NCI-H2107 treated with DMSO at 0.1 percent for 48 hours (cell line): ENCODE measurements around the gene ZNF283.
A peak's percentile ranks its signal among the peaks of the same experiment; 100 is the strongest.

ENCODE experiments used
- DNase-seq: peaks from one replicate; lab custom pipeline; 2025; ENCODE audit not compliant: unreplicated experiment; lab: John Stamatoyannopoulos, UW

ZNF283 gene

DNA sequence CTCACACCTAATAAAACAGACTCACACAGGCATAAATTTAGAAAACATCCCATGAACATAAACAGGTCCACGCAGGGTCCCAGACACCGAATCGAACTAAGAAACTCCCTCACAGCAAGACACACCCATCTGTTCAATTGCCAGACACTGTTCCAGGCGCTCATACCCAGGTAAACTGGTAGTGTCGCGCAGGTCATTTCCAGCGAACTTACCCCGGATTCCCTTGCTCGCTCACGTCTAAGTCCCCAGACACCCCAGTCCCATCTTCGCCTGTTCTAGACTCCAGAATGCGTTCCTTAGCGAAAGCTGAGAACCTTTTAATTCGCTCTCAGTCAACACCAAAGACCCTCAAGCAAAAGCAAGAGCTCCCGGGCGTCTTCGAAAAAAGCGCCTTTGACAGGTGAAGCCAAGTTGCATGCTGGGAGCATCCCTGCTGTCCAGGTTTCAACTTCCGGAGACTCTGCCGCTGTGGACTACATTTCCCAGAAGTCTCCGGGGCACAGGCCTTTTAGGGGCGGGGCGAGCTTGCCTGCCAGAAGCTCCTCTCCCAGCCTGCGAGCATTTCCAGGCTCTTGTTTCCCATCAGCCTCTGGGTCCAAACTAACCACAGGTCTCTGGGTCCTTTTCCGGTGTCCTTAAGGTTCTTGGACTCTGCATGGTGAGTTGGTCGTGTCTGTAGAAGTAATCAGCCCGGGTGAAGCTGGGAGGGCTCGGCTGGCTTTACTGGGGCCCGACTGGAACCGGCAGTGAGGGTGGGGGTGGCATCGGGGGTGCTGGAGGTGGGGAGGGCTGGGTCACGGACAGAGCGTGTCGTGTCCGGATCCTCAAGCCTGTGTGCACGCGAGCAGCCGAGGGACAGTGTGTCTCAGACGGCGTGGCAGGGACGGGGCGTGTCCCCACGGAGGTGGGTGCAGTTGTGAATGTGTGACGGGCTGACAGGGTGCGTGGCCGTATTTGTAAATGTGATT, at the start of gene ZNF283:
Gene ZNF283 (plus strand): TSS at position 535 of the 968 bp plus-strand sequence. CDS start 6,184 bp downstream, outside the sequence.
- peak; percentile 43 for DNase-seq

DNA sequence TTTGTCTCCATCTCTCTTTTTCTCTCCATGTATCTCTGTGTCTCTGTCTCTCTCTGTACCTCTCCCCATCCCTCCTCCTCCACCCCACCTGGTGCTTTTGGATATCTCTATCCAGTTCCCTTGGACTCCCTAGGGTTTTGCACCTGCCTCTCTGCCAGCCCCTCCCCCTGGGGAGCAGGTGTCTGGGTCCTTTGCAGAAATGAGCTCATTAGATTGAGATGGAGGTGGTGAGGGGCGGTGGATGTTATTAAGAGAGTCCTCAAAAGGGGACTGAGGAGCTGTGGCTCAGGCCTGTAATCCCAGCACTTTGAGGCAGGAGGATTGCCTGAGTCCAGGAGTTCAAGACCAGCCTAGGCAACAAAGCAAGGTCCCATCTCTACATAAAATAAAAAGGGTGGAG, 48.5 kb upstream of the ZNF283 start:
- peak; percentile 95 for DNase-seq

DNA sequence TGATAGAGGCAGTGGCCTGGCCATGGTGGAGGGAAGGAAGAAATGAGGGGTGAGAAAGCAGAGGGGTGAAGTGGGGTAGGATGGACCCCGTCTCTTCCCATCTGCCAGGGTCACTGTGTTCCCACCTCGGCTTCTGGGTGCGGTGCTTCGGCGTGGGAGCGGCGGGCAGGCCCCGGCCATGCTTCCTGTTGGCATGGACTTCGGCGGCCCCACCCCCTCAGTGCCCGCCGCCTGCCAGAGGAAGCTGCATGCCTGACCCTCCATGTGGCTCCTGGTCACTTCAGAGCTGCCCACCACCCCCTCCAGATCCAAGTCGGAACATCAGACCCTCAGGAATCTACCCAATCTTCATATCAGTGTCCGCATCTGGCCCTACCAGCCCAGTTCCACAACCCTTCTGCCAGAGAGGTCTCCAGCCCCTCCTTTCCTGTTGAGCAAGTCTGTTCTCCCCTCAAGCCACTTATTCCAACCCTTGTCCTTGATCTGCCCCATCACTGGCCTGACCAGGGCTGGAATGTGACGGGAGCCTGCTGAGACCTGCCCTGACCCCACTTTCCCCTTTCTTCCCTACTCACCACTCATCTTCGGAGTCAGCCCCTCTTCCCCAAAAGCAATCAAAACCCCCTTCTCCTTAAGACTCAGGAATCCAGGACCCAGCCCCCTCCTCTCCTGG, 47.8 kb upstream of the ZNF283 start:
- no peak for DNase-seq

DNA sequence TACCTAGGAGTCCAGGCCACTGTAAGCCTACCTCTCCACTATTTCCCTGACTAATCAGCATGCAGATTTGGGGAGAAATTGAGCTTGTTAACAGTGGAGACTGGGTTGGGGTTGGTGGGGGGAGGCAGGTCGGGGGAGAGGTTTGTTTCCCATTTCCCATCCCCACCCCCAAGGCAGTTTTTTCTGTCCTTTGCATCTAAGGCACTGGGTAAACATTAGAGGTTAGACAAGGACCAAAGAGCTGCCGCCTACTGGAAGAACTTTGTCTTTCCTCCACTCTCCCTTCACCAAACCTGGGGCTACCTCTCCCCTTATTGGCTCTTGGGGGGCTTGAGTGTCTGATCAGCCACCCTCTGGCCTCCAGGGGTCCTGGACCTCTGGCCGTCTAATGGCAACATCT, 47.3 kb upstream of the ZNF283 start:
- DNase-seq, result peak; percentile 64

DNA sequence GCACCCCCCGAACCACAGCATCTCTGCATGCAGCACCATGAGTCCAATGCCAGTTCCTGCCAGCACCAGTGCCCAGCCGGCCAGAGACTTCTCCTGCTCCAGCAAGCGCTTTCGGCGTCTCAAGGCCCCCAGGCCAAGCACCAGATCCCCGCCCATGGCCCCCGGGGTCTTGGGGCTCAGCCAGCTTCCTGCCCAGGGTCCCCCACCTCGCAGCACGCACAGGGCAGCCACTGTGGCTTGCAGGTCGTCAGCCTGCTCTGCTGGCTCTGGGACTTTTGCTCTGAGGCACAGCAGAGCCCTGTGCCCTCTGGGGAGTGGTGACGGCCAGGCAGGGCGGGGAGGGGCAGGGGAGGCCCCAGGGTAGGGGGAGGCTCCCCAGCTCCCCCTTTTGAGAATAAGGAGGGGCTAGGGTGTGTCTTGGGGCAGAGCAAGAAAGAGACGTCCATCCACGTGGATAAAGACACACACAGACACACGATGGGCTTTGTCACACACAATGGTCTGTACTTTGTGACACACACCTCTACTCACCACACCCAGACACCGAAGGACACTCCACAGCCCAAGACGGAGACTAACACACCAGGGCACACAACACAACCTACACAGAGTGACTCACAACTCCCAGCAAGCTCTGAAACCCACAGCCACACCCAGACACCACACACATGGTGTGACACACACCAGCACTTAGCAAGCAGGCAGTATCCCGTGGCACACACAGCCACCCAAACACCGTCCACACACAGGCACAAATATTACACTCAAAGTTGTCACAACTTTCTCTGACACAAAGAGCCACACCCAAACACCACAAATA, 46.2 kb upstream of the ZNF283 start, which contains the start of gene KCNN4:
Gene KCNN4 (minus strand): TSS at position 268 of the 820 bp plus-strand sequence. CDS start 112 bp downstream, at position 156.
- DNase-seq, result no peak

DNA sequence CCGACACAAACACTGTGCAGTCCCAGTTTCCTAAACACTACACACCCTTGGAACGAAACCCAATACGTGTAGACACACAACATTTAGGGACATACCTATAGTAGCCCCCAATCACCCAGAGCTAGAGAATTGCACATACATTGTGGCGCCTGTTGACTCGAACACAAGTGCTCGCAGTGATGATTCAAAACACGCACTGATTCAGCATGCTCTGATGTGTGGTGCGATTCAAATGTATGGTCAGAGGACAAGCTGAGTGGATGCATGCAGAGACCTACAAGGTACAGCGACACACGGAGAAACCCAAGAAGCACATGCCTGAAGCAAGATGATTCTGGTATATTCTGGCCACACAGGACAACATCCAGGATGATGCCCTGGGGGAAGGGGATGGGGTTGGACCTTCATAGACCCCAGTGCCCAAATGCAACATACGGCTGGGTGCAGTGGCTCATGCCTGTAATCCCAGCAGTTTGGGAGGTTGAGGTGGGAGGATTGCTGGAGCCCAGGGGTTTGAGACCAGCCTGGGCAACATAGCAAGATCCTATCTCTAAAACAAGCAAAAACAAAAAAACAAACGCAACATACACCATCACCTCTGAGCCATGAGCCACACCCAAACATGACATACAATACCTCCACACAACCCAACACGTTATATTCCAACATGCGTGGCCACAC, 45.4 kb upstream of the ZNF283 start:
- DNase-seq, result no peak

DNA sequence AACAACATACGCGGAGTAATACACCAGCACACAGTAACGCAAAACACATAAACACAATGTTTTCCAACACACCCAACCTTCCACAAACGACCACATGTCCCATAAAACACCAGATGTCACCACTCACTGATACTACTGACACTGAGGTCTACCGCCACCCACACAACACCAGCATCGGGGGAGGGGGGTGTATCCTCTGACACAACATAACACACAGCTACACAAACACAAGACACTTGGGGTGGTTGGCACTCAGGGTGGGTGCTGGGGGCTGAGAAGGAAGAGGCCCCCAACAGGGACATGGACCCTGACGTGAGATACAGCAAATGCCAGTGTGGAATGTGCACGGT, 44.8 kb upstream of the ZNF283 start:
- no peak for DNase-seq

DNA sequence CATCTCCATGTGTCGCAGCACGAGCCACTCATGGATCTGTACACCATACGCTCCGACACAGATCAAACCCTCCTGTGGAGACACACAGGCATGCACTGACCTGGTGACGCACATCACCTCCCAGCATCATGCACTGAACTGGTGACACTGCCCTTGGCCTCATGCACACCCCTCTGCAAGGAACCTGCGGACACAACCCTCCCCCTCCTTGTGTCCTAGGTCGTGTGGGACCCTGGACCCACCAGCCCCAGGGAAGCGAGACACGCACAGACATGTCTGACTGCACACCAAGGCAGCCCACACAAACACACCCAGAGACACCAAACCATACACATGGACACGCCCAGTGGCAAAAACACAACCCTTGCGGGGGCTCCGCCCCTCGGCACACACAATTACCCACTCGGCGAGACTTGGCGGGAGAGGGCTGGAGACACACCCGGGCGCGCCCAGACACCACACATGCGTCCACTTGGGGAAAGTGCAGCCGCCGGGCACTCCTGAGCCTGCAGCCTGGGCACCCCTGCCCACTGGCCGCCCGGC, 44.4 kb upstream of the ZNF283 start:
- DNase-seq, result no peak

DNA sequence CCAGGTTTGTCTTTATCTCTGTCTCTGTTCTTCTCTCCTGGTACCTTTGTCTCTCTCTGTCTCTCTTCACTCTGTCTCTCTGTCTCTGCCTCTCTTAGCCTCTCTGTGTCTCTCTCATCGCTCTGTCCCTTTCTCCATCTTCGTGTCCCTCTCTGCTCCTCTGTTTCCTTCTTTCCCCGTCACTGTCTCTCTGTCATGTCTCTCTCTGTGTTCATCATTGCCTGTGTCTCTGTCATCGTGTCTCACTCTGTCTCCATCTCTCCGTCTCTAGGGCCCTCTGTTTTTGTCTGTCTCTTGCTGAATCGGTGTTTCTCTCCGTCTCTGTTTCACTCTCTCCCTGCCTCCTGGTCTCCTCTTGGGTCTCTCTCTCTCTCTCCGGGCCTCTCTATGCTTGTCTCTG, 43.5 kb upstream of the ZNF283 start:
- DNase-seq, result no peak

DNA sequence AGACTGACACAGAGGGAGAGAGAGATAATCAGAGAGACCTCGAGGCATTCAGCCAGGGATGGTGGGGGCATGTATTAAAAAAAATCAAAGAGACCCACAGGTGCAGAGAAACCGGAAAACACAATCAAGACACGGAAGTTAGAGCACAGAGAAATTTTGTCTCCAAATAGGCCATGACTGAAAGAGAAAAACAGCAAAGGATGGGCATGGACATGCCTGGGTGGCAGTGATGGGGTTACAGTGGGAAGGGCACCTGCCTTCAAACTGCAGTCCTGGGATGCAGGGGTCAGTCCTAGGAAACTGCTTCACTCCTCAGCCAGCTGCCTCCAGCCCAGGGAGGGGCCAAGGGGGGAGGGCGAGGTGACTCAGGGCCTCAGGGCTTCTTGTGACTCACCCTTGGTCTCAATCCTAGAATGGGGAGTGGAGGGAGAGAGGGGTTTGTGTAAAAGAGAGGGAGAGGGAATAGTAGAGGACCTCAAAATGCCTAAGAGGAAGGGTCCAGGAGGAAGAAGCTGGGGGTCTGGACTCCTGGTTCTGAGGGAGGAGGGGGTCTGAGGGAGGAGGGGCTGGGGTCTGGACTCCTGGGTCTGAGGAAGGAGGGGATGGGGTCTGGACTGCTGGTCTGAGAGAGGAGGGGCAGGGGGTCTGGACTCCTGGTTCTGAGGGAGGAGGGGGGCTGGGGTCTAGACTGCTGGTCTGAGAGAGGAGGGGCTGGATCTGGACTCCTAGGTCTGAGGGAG, 42.7 kb upstream of the ZNF283 start:
- DNase-seq, result no peak

DNA sequence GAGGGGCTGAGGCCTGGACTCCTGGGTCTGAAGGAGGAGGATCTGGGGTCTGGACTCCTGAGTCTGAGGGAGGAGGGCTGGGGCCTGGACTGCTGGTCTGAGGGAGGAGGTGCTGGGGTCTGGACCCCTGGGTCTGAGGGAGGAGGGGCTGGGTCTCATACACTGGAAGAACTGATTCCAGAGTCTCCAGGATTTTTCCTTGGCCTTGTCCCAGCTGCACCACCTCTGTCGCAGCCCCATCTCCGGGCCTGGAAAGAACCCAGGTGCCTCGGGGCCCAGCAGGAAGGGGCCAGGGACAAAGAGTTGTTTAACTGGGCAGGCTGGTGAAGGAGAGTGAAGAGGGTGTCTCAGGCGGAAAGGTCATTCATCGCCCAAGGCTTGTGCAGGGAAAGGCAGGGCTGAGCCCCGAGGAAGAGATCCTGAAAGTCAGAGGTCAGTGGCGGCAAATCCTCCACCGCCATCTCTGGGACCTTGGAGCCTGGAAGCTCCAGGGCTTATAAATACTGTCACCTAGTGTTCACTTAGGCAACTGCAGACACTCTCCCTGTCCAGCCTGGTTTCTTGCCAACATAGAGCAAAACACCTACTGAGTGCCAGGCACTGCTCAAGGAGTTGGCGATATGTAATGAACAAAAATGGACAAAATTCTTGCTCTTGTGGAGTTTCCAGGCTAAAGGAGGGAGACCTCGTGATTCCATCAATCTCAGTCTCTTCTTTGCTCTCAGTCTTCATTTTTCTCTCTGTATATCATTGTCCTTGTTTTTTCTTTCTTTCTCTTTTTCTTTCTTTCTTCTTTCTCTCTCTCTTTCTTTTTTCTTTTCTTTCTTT, 41.9 kb upstream of the ZNF283 start:
- peak; percentile 75 for DNase-seq

DNA sequence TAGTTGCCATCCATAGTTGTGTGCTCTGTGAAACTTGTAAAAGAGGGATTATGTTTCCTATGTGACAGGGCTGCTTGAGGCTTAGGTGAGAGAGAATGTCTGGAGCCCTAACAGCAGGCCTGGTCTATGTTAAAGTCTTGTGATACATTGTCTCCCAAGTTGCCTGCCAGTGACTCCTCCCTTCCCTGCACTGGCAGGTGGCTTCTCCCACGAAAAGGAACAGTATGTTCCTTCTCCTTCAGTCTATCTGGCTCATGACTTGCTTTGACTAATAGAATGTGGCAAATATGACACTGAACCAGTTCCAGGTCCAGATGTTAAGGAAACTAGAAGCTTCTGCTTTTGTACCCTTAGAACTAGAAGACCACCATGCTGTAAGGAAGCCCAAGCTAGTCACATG, 40.5 kb upstream of the ZNF283 start:
- no peak for DNase-seq

DNA sequence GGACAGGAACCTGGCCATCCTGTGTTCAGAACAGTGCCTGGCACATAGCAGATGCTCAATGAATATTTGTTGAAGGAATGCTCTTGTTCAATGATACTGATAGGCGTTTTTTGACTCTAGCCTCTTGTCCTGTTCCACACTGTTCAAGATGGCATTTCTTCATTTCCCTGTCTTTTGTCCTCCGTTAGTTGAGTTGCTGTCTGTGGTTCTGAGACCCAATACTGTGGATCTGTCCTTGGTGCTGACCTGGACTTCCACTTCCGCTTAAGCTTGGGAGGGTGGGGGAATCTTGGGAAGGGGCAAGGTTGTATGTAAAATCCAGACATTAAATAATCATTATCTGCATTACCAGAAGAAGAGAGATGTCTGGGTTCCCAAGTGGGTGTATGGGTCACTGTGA, 38.1 kb upstream of the ZNF283 start:
- DNase-seq, result no peak

DNA sequence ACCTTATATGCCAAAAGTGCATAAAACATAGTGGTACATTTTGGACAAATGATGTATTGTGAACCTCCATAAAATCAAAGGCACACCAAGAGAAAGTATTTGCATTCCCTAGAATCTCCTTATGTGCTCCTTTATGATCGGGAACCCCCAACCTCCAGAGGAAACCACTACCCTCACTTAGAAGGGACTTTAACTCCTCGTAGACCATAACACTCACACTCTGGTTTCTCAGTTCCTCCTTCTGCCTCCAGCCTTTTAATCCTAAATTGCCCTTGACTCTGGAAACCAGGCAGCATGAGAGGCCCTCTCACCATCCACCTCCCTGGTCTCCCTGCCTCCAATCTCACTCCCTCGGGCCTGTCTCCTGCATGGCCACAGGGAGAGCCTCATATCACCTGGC, 36.5 kb upstream of the ZNF283 start:
- no peak for DNase-seq

DNA sequence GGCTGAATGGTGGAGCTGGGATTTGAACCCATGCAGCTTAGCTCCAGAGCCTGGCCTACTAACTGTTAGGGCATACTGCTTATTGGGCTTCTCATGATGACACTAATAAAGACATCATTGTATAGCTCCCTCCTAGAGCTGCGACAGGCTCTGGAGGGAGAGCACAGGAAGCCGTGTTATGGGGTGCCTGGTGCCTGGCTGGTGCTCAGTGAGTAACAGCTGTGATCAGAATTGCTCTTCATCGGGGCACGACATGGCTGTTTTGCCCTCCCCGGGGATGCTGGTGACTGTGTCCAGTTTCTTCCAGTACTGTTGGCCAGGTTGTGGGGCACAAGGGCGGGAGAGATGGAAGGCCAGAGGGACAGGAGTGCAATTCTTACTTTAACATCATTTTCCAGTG, 30.0 kb upstream of the ZNF283 start:
- no peak for DNase-seq

DNA sequence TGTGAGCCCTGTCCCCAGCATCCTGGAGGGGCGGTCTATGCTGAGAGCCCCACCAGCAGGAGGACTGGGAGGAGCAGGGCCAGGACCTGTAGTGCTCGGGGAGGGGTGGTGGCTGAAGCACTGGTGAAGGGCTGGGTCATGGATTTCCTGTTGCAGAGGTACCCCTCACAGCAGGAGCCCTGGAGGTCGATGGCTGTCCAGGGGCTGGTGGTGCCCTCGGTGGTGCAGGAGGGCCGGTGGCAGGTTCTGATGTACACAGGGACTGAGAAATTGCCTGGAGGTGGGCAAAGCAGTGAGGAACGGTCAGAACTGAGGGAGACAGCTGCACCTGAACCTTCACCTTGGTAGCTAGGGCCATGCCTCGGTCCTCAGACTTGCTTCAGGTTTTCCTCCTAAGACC, 29.6 kb upstream of the ZNF283 start:
- DNase-seq, result no peak

DNA sequence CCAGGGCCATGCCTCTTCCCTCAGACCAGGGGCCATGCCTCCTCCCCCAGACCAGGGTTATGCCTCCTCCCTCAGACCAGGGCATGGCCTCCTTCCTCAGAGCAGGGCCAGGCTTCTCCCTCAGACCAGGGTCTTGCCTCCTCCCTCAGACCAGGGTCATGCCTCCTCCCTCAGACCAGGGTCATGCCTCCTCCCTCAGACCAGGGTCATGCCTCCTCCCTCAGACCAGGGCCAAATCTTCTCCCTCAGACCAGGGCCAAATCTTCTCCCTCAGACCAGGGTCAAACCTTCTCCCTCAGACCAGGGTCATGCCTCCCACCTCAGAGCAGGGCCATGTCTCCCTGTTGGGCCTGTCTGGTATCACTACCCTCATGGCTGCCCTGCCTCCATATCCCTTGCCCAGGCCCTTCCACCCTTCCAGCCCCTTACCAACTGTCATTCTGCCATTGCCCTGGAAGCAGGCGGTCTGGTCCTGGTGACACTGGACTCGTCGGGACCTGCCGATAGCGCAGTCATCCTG, 29.0 kb upstream of the ZNF283 start:
- DNase-seq, result no peak

DNA sequence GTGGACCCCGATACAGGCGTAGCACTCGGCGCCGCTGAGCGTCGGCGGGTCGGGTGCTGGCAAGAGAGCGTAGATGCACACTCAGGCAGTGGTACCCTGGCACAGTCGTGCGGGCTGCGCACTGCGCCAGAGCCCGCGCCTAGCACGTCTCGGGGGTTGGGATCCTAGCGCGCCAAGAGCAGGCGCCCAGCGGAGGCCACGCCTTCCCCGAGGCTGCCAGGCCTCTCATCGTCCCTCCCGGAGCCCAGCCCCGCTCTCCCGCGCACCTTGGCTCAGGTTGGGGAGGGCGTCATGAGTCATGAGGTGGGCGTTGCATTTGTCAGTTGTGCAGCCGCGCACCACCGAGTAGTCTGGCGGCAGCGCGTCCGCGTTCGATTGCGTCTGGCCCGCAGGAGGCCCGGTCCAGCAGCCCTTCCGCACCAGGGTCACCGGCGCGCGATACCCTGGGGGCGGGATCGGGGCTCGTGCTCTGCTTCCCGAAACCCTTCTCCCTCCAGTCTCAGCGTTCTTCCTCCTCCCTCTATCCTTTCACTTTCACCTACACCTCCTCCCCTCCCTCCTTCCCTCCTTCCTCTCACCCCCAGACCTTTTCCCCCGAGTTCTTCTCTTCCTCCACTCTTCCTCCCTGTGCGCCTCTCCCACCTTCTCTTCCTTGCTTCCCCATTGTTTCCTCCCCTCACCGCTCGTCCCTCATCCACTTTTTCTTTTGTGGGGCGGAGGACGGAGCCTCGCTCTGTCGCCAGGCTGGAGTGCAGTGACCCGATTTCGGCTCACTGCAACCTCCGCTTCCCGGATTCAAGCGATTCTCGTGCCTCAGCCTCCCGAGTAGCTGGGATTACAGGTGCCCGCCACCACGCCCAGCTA, 28.3 kb upstream of the ZNF283 start:
- DNase-seq, result peak; percentile 39
